CD4-positive, alpha-beta T cell treated with Interleukin-4 for 1 hour (primary cell): Measurements from ENCODE around the gene SPEF1.

Experiments used
- DNase-seq, 2 donors: peaks; one replicate each; pipeline ENCODE4 v3.0.0-alpha.2; 2020 to 2022

Gene SPEF1

GRCh38 chr20:3728354-3728753, 52.9 kb downstream of the SPEF1 start:
- no peak for DNase-seq
